Esophagus (tissue), 2 donors: ENCODE data around the gene NOTO. TPM values are rescaled to one million over a fixed set of nuclear protein-coding genes. Genes with fewer than 3 reads are reported as not detected.

Source experiments
- H3K27ac ChIP-seq, 2 donors: one replicate each; pipeline ENCODE4 v1.5.1; 2013; ENCODE audit warnings: low read depth in 2 of 2, mild to moderate bottlenecking in 2 of 2, inconsistent platforms in 1 of 2, low read length in 1 of 2, moderate library complexity in 1 of 2
- H3K27me3 ChIP-seq, 2 donors: one replicate each; pipeline ENCODE4 v1.6.1; 2013; ENCODE audit warnings: low read length in 2 of 2, control low read depth in 1 of 2, mild to moderate bottlenecking in 1 of 2; ENCODE audit not compliant: insufficient read depth in 2 of 2, control insufficient read depth in 1 of 2
- H3K36me3 ChIP-seq, 2 donors: one replicate each; pipeline ENCODE4 v1.6.1; 2013; ENCODE audit warnings: low read length in 1 of 2; ENCODE audit not compliant: control insufficient read depth in 2 of 2, insufficient read depth in 2 of 2
- H3K4me1 ChIP-seq, 2 donors: one replicate each; pipeline ENCODE4 v1.6.1; 2013; ENCODE audit warnings: low read length in 1 of 2; ENCODE audit not compliant: control insufficient read depth in 2 of 2, insufficient read depth in 2 of 2
- H3K4me3 ChIP-seq, 2 donors: one replicate each; pipeline ENCODE4 v1.5.1; 2013; ENCODE audit warnings: low read length in 2 of 2, mild to moderate bottlenecking in 2 of 2, low read depth in 1 of 2, moderate library complexity in 1 of 2
- H3K9me3 ChIP-seq, 2 donors: one replicate each; pipeline ENCODE4 v1.6.1; 2013; ENCODE audit warnings: mild to moderate bottlenecking in 2 of 2, low read depth in 1 of 2, low read length in 1 of 2, moderate library complexity in 1 of 2; ENCODE audit not compliant: control insufficient read depth in 2 of 2, insufficient read depth in 1 of 2
- WGBS, 2 donors: extraction: QIAGEN DNeasy Blood & Tissue Kit; methylation state at CpG; one replicate each; pipeline ENCODE4 v1.1.7; 2013; 5-methylcytosine and 5-hydroxymethylcytosine counted together
- polyA plus RNA-seq, 2 donors: library from polyadenylated mRNA; stranded (reverse); fragments of 200-250 nt; gene quantifications; one replicate each; pipeline ENCODE4 v1.2.3, GENCODE V29; 2013
- donor health status: healthy with polysubstance abuse.
- donor health status: Bipolar disorder and iron deficiency.

NOTO gene
- polyA plus RNA-seq, 2 donors: not detected

DNA sequence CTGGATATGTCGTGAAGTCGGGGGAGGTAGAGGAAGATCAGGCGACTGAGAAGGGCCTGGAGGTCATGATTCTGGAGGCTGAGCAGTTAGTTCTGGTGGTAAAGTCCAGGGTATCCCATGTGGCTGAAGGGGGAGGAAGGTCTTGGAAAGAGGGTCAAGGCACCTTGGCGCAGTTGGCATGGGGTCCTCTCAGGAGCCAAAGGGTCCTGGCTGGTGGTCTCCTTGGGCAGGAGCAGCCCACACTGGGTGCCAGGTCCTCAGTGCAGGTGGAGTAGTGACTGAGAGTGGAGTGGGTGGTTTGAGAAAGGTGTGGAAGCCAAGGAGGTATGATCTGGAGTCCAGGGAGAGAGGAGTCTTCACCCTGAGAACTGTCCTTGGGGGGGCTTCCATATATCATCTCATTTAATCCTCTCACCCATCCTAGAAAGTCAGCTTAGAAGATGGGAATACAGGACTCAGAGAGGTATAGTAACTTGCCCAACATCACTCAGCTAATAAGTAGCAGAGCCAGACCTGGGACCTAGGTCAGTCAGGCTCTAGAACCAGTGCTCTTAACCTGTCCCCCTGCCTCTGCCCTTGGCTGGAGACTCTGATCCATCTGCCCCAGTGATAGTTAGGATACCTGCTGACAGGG lies 57.4 kb downstream of the NOTO start:
- WGBS, 2 donors: 78 to 96% methylated on average over 4 of the region's 4 CpGs

DNA sequence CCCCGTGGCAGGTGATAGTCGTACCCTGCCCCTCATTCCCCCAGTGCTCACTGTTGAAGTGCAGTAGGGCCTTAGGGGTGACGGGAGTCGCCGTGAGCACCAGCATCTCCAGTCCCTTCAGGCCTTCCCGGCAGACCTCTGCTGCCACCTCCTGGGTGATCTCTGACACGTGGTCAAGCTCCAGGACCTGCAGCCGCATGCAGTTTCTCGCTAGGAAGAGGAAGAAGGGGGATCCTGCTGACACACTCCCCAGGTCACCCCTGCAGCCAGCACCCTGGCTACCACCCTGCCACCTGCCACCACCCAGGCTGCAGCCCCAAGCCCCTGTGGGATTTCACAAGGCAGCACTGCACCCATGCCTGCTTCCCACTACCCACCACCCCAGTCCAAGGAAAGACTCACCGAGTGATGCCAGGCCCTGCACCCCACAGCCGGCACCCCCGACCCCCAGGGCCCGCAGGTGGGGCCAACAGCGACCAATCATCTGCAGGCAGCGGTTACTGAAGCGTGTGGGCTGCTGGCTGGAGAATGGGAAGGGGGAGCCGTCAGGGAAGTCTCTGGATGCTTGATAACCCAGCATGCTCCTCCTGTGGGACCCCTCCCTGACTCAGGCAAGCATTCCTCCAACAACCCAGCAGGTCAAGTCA lies 58.1 kb downstream of the NOTO start:
- Histone ChIP-seq H3K27me3 (no peaks in the 10 kb centered on the region), H3K4me1 (no peaks in the 10 kb centered on the region), H3K27ac (no peak overlapping the region), H3K9me3 (no peaks in the 10 kb centered on the region), H3K4me3 (no peak overlapping the region), H3K36me3 (no peaks in the 10 kb centered on the region)
- WGBS, 2 donors: 50 to 54% methylated on average over 17 of the region's 17 CpGs

More for the DNA sequence above, 57.4 kb downstream of the NOTO start:
- Histone ChIP-seq H3K9me3 (no peaks in the 10 kb centered on the region), H3K4me1 (peaks cover 0 to 2% of the 10 kb centered on the region in 2 donors), H3K4me3 (no peak overlapping the region), H3K27me3 (no peaks in the 10 kb centered on the region), H3K36me3 (peaks cover 0 to 3% of the 10 kb centered on the region in 2 donors), H3K27ac (no peak overlapping the region)

Other genes with a start within 250 kb of the NOTO start
- 1 to 10 TPM; 4.2 to 6.6 TPM for gene SFXN5, start 130.9 kb upstream of the NOTO start, polyA plus RNA-seq
- 1 to 10 TPM; 8.1 to 8.7 TPM for gene RAB11FIP5, start 89.6 kb upstream of the NOTO start, polyA plus RNA-seq
- gene SMYD5, start 11.7 kb downstream of the NOTO start, polyA plus RNA-seq: 10 to 100 TPM; 12.6 to 13.6 TPM
- 10 to 100 TPM; 21.4 to 22.5 TPM for gene PRADC1, start 30.7 kb downstream of the NOTO start, polyA plus RNA-seq
- 100 to 1,000 TPM; 101 to 164 TPM for gene CCT7, start 31.7 kb downstream of the NOTO start, polyA plus RNA-seq
- gene FBXO41, start 81.9 kb downstream of the NOTO start, polyA plus RNA-seq: under 1 TPM; 0.72 to 0.92 TPM
- gene EGR4, start 91.0 kb downstream of the NOTO start, polyA plus RNA-seq: not detected
- gene ALMS1, start 183.3 kb downstream of the NOTO start, polyA plus RNA-seq: 1 to 10 TPM; 3.3 to 3.8 TPM